Lung (tissue), 12 donors: ENCODE results near the gene RAB40A. TPM values are rescaled to one million over a fixed set of nuclear protein-coding genes. Genes with fewer than 3 reads are reported as not detected.
"Not testable (repeated sequence)": the region's sequence is repeated elsewhere in the genome, so short reads cannot be mapped to it uniquely, and the experiment has no call there.

ENCODE experiments used
- ATAC-seq: fragments of 200-7000 bp; cut with Tn5 transposase; one replicate; pipeline ENCODE4 v1.9.1; 2020; ENCODE audit warnings: moderate number of reproducible peaks; ENCODE audit not compliant: insufficient read depth, low FRiP score
- DNase-seq, 3 donors: peaks; one replicate each; pipeline ENCODE4 v3.0.0-alpha.2; 2013 to 2017
- H3K27ac ChIP-seq, 2 donors: one replicate each; pipeline ENCODE4 v1.5.1; 2013; ENCODE audit warnings: mild to moderate bottlenecking in 2 of 2, moderate library complexity in 2 of 2, control low read depth in 1 of 2, inconsistent platforms in 1 of 2, low read depth in 1 of 2, low read length in 1 of 2
- H3K27me3 ChIP-seq, 3 donors: one replicate each; pipeline ENCODE4 v1.5.1; 2013; ENCODE audit warnings: low read length in 2 of 3; ENCODE audit not compliant: control insufficient read depth in 3 of 3, insufficient read depth in 3 of 3
- H3K36me3 ChIP-seq, 4 donors: one replicate each; pipeline ENCODE4 v1.5.1; 2013; ENCODE audit warnings: low read length in 4 of 4, mild to moderate bottlenecking in 1 of 4, moderate library complexity in 1 of 4; ENCODE audit not compliant: control insufficient read depth in 4 of 4, insufficient read depth in 4 of 4
- H3K4me1 ChIP-seq, 5 donors: one replicate each; pipeline ENCODE4 v1.5.1; 2013; ENCODE audit warnings: low read length in 5 of 5, mild to moderate bottlenecking in 2 of 5, moderate library complexity in 1 of 5; ENCODE audit not compliant: control insufficient read depth in 5 of 5, insufficient read depth in 5 of 5
- H3K4me3 ChIP-seq: one replicate; pipeline ENCODE4 v1.5.1; 2013; ENCODE audit warnings: mild to moderate bottlenecking, control low read depth, moderate library complexity
- H3K9ac ChIP-seq, 2 donors: one replicate each; pipeline ENCODE4 v1.5.1; 2013; ENCODE audit warnings: low read length in 2 of 2, control low read depth in 1 of 2; ENCODE audit not compliant: insufficient read depth in 1 of 2
- H3K9me3 ChIP-seq, 4 donors: one replicate each; pipeline ENCODE4 v1.5.1; 2013; ENCODE audit warnings: low read length in 3 of 4, mild to moderate bottlenecking in 1 of 4, moderate library complexity in 1 of 4; ENCODE audit not compliant: control insufficient read depth in 4 of 4, insufficient read depth in 3 of 4
- CTCF ChIP-seq: IDR thresholded peaks from 2 replicates; pipeline ENCODE4 v1.5.1; 2012; ENCODE audit warnings: mild to moderate bottlenecking; ENCODE audit errors: control extremely low read depth, extremely low read depth
- WGBS, 2 donors: extraction: QIAGEN DNeasy Blood & Tissue Kit; methylation state at CpG; one replicate each; pipeline ENCODE4 v1.1.7; 2013; 5-methylcytosine and 5-hydroxymethylcytosine counted together
- polyA plus RNA-seq, 2 donors: library from polyadenylated mRNA; stranded (reverse); fragments of 200-250 nt; gene quantifications; one replicate each; pipeline ENCODE4 v1.2.1, GENCODE V29; 2013
- total RNA-seq, 2 donors: library from RNA; depleted of rRNA in 1 of 2; stranded (reverse); fragments of >200 nt in 1 of 2; gene quantifications; one replicate each; pipeline ENCODE4 v1.2.1, GENCODE V29; 2014 to 2021
- donor health status: control.
- donor health status: control.
- donor health status: Bipolar disorder and iron deficiency.
- donor health status: healthy.
- donor health status: DM: yes; HTN: yes; CAD: no.

The RAB40A gene
- total and polyA plus RNA-seq, 4 donors: 0.06 to 1.1 (median 0.24) TPM

DNA sequence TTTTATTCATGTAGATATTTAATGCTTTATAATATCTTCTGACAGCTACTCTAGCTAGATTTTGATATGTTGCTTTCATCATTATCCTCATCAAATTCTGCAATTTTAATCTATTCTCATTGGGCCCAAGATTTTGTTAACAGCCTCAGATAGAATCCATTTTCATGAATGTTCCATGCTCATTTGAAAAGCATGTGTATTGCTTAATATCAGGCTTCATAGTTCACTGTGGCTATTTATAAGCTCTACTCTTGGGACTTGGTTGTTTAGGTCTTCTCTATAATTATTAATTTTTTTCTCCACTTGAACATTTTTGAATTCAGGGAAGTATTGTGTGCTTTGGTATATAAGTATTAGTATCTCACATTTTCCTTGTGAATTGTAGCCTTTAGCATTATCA, 41.8 kb downstream of the RAB40A start:
- no peak for TF ChIP-seq CTCF
- no peaks in the 10 kb centered on the region for H3K9me3 ChIP-seq
- no peak overlapping the region for H3K27ac ChIP-seq
- no peaks in the 10 kb centered on the region for H3K4me1 ChIP-seq
- ATAC-seq: no peak
- no peak overlapping the region for H3K9ac ChIP-seq
- no peak for DNase-seq
- H3K27me3 ChIP-seq: peaks cover 4 to 11% (median 6%) of the 10 kb centered on the region in 3 donors
- H3K36me3 ChIP-seq: no peaks in the 10 kb centered on the region
- no peak overlapping the region for H3K4me3 ChIP-seq

DNA sequence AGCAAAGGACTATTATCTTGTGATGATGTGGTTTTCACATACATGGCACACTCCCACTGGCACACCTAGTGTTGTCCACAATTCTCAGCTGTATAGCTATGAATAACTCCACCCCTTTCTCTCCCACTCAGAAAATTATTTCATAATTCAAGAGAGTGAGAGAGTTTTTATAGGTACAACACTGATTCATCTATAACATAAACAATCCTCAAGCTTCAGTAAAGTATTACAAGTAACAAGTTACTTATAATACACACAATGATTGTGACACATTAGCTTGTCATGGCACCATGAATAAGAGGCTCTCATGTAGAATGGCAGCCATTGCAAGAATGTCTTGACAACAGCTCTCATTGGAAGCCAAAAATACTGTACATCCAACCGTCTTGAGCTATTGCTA, 43.9 kb downstream of the RAB40A start:
- Histone ChIP-seq H3K27me3 (peaks cover 5 to 11% (median 6%) of the 10 kb centered on the region in 3 donors), H3K4me1 (no peaks in the 10 kb centered on the region), H3K4me3 (no peak overlapping the region), H3K9ac (no peak overlapping the region), H3K36me3 (peaks cover 0 to 1% (median 0%) of the 10 kb centered on the region in 4 donors), H3K27ac (no peak overlapping the region), H3K9me3 (no peaks in the 10 kb centered on the region)
- ATAC-seq: no peak
- 85 to 96% methylated on average over 1 of the region's 1 CpG for WGBS, 2 donors
- no peak for DNase-seq
- TF ChIP-seq CTCF: no peak

GRCh38 chrX:103469977-103470376, 49.3 kb downstream of the RAB40A start:
- H3K4me3 ChIP-seq, H3K27ac ChIP-seq, H3K9ac ChIP-seq, H3K9me3 ChIP-seq, H3K36me3 ChIP-seq, H3K4me1 ChIP-seq, DNase-seq, ATAC-seq: not testable (repeated sequence)
- H3K27me3 ChIP-seq: peaks cover 6 to 23% (median 8%) of the 10 kb centered on the region in 3 donors
- 76 to 91% methylated on average over 8 of the region's 8 CpGs for WGBS, 2 donors

GRCh38 chrX:103467887-103468286, 51.4 kb downstream of the RAB40A start:
- no peaks in the 10 kb centered on the region for H3K4me1 ChIP-seq
- no peak for TF ChIP-seq CTCF
- peaks cover under 1 to 31% (median 10%) of the 10 kb centered on the region in 3 donors for H3K27me3 ChIP-seq
- DNase-seq (no peak), ATAC-seq (no peak)
- no peak overlapping the region for H3K9ac ChIP-seq
- peaks cover 0 to 1% (median 0%) of the 10 kb centered on the region in 4 donors for H3K36me3 ChIP-seq
- WGBS, 2 donors: 54 to 74% methylated on average over 2 of the region's 2 CpGs
- H3K27ac ChIP-seq: no peak overlapping the region
- no peak overlapping the region for H3K4me3 ChIP-seq
- H3K9me3 ChIP-seq: no peaks in the 10 kb centered on the region
